Testis (tissue), 2 donors: Measurements from ENCODE around the gene C11orf71.

Experiments
- CTCF ChIP-seq, 3 experiments: fragments of 450-650 bp in 2 of 3; fragments of 200-600 bp in 1 of 3; sonication (generic) in 1 of 3; IDR thresholded peaks; one replicate each; pipeline ENCODE4 v1.5.1; 2016 to 2019; ENCODE audit warnings: antibody characterized with exemption in 3 of 3, mild to moderate bottlenecking in 2 of 3, moderate library complexity in 1 of 3
- POLR2A ChIP-seq: fragments of 450-650 bp; IDR thresholded peaks from one replicate; pipeline ENCODE4 v1.6.1; 2017; ENCODE audit warnings: antibody characterized with exemption, mild to moderate bottlenecking, moderate library complexity

GRCh38 chr11:114400915-114401223 is 558 bp upstream of the C11orf71 start:
- no peak for TF ChIP-seq CTCF (IDR thresholded peaks at IDR 0.05)
- TF ChIP-seq POLR2A = no peak
